ENCODE data around the gene GPR3.

GRCh38 chr1:27353166-27353565 is 39.3 kb upstream of the GPR3 start:
- TF ChIP-seq CTCF (IDR thresholded peaks at IDR 0.05; ENCODE audit: borderline replicate concordance, extremely low read depth, low read length, poor library complexity, severe bottlenecking) (no peak), EZH2 (IDR thresholded peaks at IDR 0.05; ENCODE audit: borderline replicate concordance, low read depth, low read length, severe bottlenecking) (no peak)
